GM12878 (cell line): ENCODE data around the gene PDIA5. TPM values are rescaled to one million over a fixed set of nuclear protein-coding genes. Genes with fewer than 3 reads are reported as not detected.

Source experiments
- ATAC-seq: fragments of 200-7000 bp; cut with Tn5 transposase; 3 replicates; pipeline ENCODE4 v1.9.1; 2020; ENCODE audit warnings: mild to moderate bottlenecking, moderate library complexity
- BruUV-seq: library from RNA; stranded (reverse); fragments of 400-500 nt; replicated peaks from 2 replicates; lab custom pipeline; 2021; lab: Mats Ljungman, UMichigan
- CTCF ChIA-PET: fragments of 300-600 bp; sonication (Branson Sonifier 250); formaldehyde crosslinking; extraction: SDS; loops from one replicate; lab custom pipeline; 2021; ENCODE audit warnings: inconsistent platforms; lab: Yijun Ruan, JAX
- POLR2A ChIA-PET: fragments of 350-600 bp; formaldehyde crosslinking; extraction: SDS; loops from one replicate; lab custom pipeline; 2021; ENCODE audit warnings: inconsistent platforms; lab: Charles Lee
- RAD21 ChIA-PET: fragments of 300-600 bp; sonication (Branson Sonifier 250); formaldehyde crosslinking; loops from one replicate; lab custom pipeline; 2023; ENCODE audit warnings: antibody characterized with exemption; ENCODE audit not compliant: unreplicated experiment; lab: Charles Lee
- SMC1A ChIA-PET: fragments of 300-600 bp; sonication (Branson Sonifier 250); formaldehyde crosslinking; loops from one replicate; lab custom pipeline; 2023; ENCODE audit not compliant: unreplicated experiment, uncharacterized antibody; lab: Charles Lee
- DNase-seq: peaks from one replicate; pipeline ENCODE4 v3.0.0-alpha.2; 2011; ENCODE audit warnings: low read depth, low spot score
- FAIRE-seq: peaks from 3 replicates; lab custom pipeline; 2011; peaks lifted over from hg19 to GRCh38; lab: Jason Lieb, UNC
- H2AFZ ChIP-seq: 2 replicates; pipeline ENCODE4 v1.6.0; 2011; ENCODE audit warnings: low read depth, low read length, control low read depth; ENCODE audit not compliant: control insufficient read depth
- H3K27ac ChIP-seq: 2 replicates; pipeline ENCODE4 v1.5.1; 2011; ENCODE audit warnings: control low read depth; ENCODE audit not compliant: control insufficient read depth, insufficient read depth
- H3K27me3 ChIP-seq, 2 experiments: replicated peaks in 1 of 2; 2 replicates each; pipeline versions ENCODE4 v1.6.0 to v1.6.1; 2011; ENCODE audit warnings: low read length in 1 of 2; ENCODE audit not compliant: control insufficient read depth in 2 of 2, insufficient read depth in 2 of 2
- H3K36me3 ChIP-seq, 2 experiments: 2 replicates each; pipeline ENCODE4 v1.5.1; 2011; ENCODE audit warnings: low read length in 1 of 2; ENCODE audit not compliant: control insufficient read depth in 2 of 2, insufficient read depth in 2 of 2
- H3K4me1 ChIP-seq: 2 replicates; pipeline ENCODE4 v1.6.1; 2011; ENCODE audit warnings: mild to moderate bottlenecking, low read length, moderate library complexity, mixed read lengths; ENCODE audit not compliant: control insufficient read depth, insufficient read depth
- H3K4me2 ChIP-seq: 2 replicates; pipeline ENCODE4 v1.6.0; 2011; ENCODE audit warnings: control low read depth; ENCODE audit not compliant: control insufficient read depth, insufficient read depth
- H3K4me3 ChIP-seq: fragments of 200-600 bp; sonication (generic); 2 replicates; pipeline ENCODE4 v1.5.1; 2016
- H3K79me2 ChIP-seq: 2 replicates; pipeline ENCODE4 v1.6.0; 2011; ENCODE audit warnings: low read length; ENCODE audit not compliant: control insufficient read depth, insufficient read depth
- H3K9ac ChIP-seq: 2 replicates; pipeline ENCODE4 v1.8.0; 2011; ENCODE audit warnings: low read length, control low read depth, mixed read lengths; ENCODE audit not compliant: control insufficient read depth, insufficient read depth
- H3K9me3 ChIP-seq: replicated peaks from 3 replicates; pipeline ENCODE4 v1.5.1; 2011; ENCODE audit warnings: mild to moderate bottlenecking, low read length; ENCODE audit not compliant: control insufficient read depth, insufficient read depth
- H4K20me1 ChIP-seq: 2 replicates; pipeline ENCODE4 v1.6.0; 2011; ENCODE audit not compliant: control insufficient read depth, insufficient read depth
- ATF7 ChIP-seq: fragments of 450-650 bp; IDR thresholded peaks from 2 replicates; pipeline ENCODE4 v1.6.1; 2016; ENCODE audit warnings: low read depth, mild to moderate bottlenecking
- CTCF ChIP-seq, 3 experiments: IDR thresholded peaks in 2 of 3; conservative IDR thresholded peaks in 1 of 3; 2 replicates each; pipeline ENCODE4 v1.5.1; 2011; ENCODE audit warnings: low read depth in 3 of 3, low read length in 3 of 3, mild to moderate bottlenecking in 3 of 3, control low read depth in 2 of 3, moderate library complexity in 2 of 3, inconsistent platforms in 1 of 3, mixed read lengths in 1 of 3; ENCODE audit not compliant: control insufficient read depth in 2 of 3, insufficient read depth in 1 of 3; ENCODE audit errors: extremely low read depth in 1 of 3
- EP300 ChIP-seq, 2 experiments: fragments of 150-350 bp in 1 of 2; IDR thresholded peaks; 2 replicates each; pipeline ENCODE4 v1.6.1; 2011 to 2012; ENCODE audit warnings: low read depth in 2 of 2, low read length in 2 of 2, borderline replicate concordance in 1 of 2, improper control_type of control experiment in 1 of 2, inconsistent platforms in 1 of 2; ENCODE audit not compliant: control insufficient read depth in 1 of 2
- EZH2 ChIP-seq: IDR thresholded peaks from 2 replicates; pipeline ENCODE4 v1.6.1; 2012; ENCODE audit warnings: low read depth, mild to moderate bottlenecking, control low read depth, inconsistent platforms, low read length, borderline replicate concordance; ENCODE audit not compliant: control insufficient read depth
- RAD21 ChIP-seq: IDR thresholded peaks from 2 replicates; pipeline ENCODE4 v1.6.1; 2011; ENCODE audit warnings: mild to moderate bottlenecking, low read depth, low read length, moderate library complexity; ENCODE audit not compliant: insufficient read depth
- SIX5 ChIP-seq: IDR thresholded peaks from 2 replicates; pipeline ENCODE4 v1.6.1; 2011; ENCODE audit warnings: mild to moderate bottlenecking, low read depth, low read length, moderate library complexity; ENCODE audit not compliant: severe bottlenecking
- SMC3 ChIP-seq: IDR thresholded peaks from 2 replicates; pipeline ENCODE4 v1.6.1; 2011; ENCODE audit warnings: low read length, improper control_type of control experiment, borderline replicate concordance
- USF1 ChIP-seq: IDR thresholded peaks from 2 replicates; pipeline ENCODE4 v1.6.1; 2011; ENCODE audit warnings: borderline replicate concordance, low read depth, mild to moderate bottlenecking, moderate library complexity, mixed read lengths, low read length; ENCODE audit not compliant: insufficient read depth; ENCODE audit errors: extremely low read length
- ZZZ3 ChIP-seq: IDR thresholded peaks from 2 replicates; pipeline ENCODE4 v1.6.1; 2011; ENCODE audit warnings: low read depth; ENCODE audit not compliant: control insufficient read depth, insufficient read length
- WGBS: methylation state at CpG from one replicate; pipeline ENCODE4 v1.1.6; 2016; ENCODE audit warnings: low lambda C conversion rate; ENCODE audit not compliant: insufficient replicate concordance, insufficient coverage; ENCODE audit errors: missing lambda C conversion rate; 5-methylcytosine and 5-hydroxymethylcytosine counted together
- in situ Hi-C: fragments of 300-500 bp; cut with MboI; formaldehyde crosslinking; loops from 9 replicates; pipeline ENCODE4 v1.14.3; 2018; ENCODE audit warnings: mixed read lengths
- intact Hi-C: fragments of 100-400 bp; cut with micrococcal nuclease; formaldehyde crosslinking; loops from one replicate; pipeline ENCODE4 v1.14.2; 2022; ENCODE audit not compliant: unreplicated experiment
- polyA plus RNA-seq, 11 experiments: library from polyadenylated mRNA; depleted of rRNA in 4 of 11; unstranded in 6 of 11; stranded (reverse) in 5 of 11; fragments of >200 nt; fragmentation: Nextera tagmentation in 4 of 11; fragmentation: Illumina TruSeq in 1 of 11; extraction: Ambion mirVana in 4 of 11; extraction: Trizol in 1 of 11; gene quantifications; 1 replicate in 1 of 11; 2 replicates in 10 of 11; pipeline versions ENCODE4 v1.2.1 to v1.2.3, GENCODE V29; 2011 to 2016; ENCODE audit warnings: inconsistent platforms in 2 of 11, missing spikeins in 2 of 11, low read depth in 1 of 11
- total RNA-seq, 4 experiments: library from RNA; depleted of rRNA in 3 of 4; stranded (reverse); fragments of >200 nt in 3 of 4; fragmentation: Illumina TruSeq in 1 of 4; extraction: Trizol in 1 of 4; gene quantifications; 2 replicates each; pipeline versions ENCODE4 v1.2.1 to v1.2.3, GENCODE V29; 2013 to 2021

The PDIA5 gene
- total and polyA plus RNA-seq, 10 of the 15 experiments (the other 5 are each of a cell fraction or from before 2014, with no cell fraction given): 4.1 to 24.8 (median 19.2) TPM

- DNase-seq (no peak), ATAC-seq (peak; percentile 61), FAIRE-seq (no peak)
- Histone ChIP-seq H3K9me3 (no peaks in the 10 kb centered on the region), H3K4me2 (peak overlapping the region; percentile 84), H3K79me2 (no peaks in the 10 kb centered on the region), H3K36me3 (no peaks in the 10 kb centered on the region), H4K20me1 (no peaks in the 10 kb centered on the region; the same call in 1 of the 2 replicates), H3K4me1 (peaks cover 6% of the 10 kb centered on the region), H3K27me3 (peaks cover 18 to 33% of the 10 kb centered on the region in 2 experiments), H3K27ac (no peak overlapping the region), H3K4me3 (peak overlapping the region; percentile 50; the same call in 1 of the 2 replicates), H2AFZ (peak overlapping the region; percentile 37), H3K9ac (no peak overlapping the region)
- WGBS: 7% methylated on average over 21 of the region's 21 CpGs
- TF ChIP-seq EZH2 (peak; percentile 84; the same call in 1 of the 2 replicates), ATF7 (no peak), CTCF (IDR thresholded peaks at IDR 0.05 in 2 of 3, conservative IDR thresholded peaks at IDR 0.05 in 1 of 3; ENCODE audit: control insufficient read depth in 2 of 3, extremely low read depth in 1 of 3, insufficient read depth in 1 of 3, low read depth in 3 of 3, low read length in 3 of 3) (peak; percentile 35 to 67 (median 37); a peak in 4 of 6 replicates), USF1 (no peak), RAD21 (peak; percentile 73), SMC3 (peak; percentile 76), SIX5 (no peak), ZZZ3 (no peak), EP300 (IDR thresholded peaks at IDR 0.05; ENCODE audit: borderline replicate concordance in 1 of 2, control insufficient read depth in 1 of 2, low read depth in 2 of 2, low read length in 2 of 2) (no peak)
- no TSS peak for BruUV-seq
- CTCF ChIA-PET: interaction anchor here (0.5 to 4.1 kb wide), 18 partner anchors 8 to 1626 kb away, joined by 3 to 41 read pairs (median 3); no protein-coding TSS in a partner anchor
- intact Hi-C loops (loop anchor here (1.0 to 10.0 kb wide), 4 partner anchors 85 to 634 kb away; partner anchors contain the start of genes DTX3L and PARP9), in situ Hi-C loops (no loop called here)
- RAD21 ChIA-PET: interaction anchor here (0.8 to 5.7 kb wide), 5 partner anchors 86 to 636 kb away, joined by 3 to 32 read pairs (median 4); no protein-coding TSS in a partner anchor
- SMC1A ChIA-PET: interaction anchor here (0.6 to 1.0 kb wide), 4 partner anchors 13 to 273 kb away, joined by 3 to 4 read pairs (median 4); no protein-coding TSS in a partner anchor
- POLR2A ChIA-PET: interaction anchor here (0.6 to 1.0 kb wide), 2 partner anchors 87 to 491 kb away, joined by 3 to 8 read pairs; no protein-coding TSS in a partner anchor
Observed at GRCh38 chr3:123028233-123028828, 38.5 kb upstream of the PDIA5 start.
